NK-92 treated with Interleukin-12 subunit alpha and Interleukin-12 subunit beta, amount 100 ng/mL, for 24 hours (cell line): ENCODE measurements around the gene FRAS1.
"Not testable (repeated sequence)": the region's sequence is repeated elsewhere in the genome, so short reads cannot be mapped to it uniquely, and the experiment has no call there.

Experiments used
- DNase-seq: peaks from one replicate; lab custom pipeline; 2025; lab: John Stamatoyannopoulos, UW

Gene FRAS1, protein sequence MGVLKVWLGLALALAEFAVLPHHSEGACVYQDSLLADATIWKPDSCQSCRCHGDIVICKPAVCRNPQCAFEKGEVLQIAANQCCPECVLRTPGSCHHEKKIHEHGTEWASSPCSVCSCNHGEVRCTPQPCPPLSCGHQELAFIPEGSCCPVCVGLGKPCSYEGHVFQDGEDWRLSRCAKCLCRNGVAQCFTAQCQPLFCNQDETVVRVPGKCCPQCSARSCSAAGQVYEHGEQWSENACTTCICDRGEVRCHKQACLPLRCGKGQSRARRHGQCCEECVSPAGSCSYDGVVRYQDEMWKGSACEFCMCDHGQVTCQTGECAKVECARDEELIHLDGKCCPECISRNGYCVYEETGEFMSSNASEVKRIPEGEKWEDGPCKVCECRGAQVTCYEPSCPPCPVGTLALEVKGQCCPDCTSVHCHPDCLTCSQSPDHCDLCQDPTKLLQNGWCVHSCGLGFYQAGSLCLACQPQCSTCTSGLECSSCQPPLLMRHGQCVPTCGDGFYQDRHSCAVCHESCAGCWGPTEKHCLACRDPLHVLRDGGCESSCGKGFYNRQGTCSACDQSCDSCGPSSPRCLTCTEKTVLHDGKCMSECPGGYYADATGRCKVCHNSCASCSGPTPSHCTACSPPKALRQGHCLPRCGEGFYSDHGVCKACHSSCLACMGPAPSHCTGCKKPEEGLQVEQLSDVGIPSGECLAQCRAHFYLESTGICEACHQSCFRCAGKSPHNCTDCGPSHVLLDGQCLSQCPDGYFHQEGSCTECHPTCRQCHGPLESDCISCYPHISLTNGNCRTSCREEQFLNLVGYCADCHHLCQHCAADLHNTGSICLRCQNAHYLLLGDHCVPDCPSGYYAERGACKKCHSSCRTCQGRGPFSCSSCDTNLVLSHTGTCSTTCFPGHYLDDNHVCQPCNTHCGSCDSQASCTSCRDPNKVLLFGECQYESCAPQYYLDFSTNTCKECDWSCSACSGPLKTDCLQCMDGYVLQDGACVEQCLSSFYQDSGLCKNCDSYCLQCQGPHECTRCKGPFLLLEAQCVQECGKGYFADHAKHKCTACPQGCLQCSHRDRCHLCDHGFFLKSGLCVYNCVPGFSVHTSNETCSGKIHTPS (N-terminal part only)

DNA sequence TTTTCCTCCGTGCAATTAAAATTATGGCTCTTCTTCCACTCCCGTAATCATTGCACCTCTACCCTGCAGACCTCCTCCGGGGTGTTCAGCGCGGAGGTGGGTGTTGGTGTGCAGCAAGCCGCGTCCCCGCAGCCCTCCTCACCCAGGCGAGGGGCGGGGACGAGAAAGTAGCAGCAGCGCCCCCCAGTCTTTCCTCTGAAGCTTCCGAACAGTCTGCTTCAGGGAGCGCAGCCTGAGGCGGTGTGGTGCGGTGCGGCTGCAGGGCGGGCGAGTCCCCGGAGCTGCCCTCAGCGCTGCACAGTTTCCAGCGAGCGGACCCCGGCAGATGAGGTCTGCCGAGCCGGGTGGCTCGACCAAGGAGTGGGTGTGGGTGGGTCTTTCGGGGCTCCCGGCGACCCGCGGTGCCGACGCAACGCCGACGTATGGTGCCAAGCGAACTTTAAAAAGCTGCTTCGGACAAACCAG lies at the start of gene FRAS1:
FRAS1 (plus strand) TSS at position 189 of the 465 bp plus-strand sequence. CDS start 687 bp downstream, outside the sequence.
- DNase-seq: no peak

DNA sequence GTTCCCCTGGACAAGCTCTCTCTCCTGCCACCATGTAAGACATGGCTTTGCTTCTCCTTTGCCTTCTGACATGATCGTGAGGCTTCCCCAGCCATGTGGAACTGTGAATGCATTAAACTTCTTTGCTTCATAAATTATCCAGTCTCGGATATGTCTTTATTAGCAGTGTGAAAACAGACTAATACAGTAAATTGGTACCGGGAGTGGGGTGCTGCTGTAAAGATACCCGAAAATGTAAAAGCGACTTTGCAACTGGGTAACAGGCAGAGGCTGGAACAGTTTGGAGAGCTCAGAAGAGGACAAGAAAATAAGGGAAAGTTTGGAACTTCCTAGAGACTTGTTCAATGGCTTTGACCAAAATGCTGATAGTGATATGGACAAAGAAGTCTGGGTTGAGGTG lies 46.1 kb upstream of the FRAS1 start:
- DNase-seq: not testable (repeated sequence)

GRCh38 chr4:78014889-78015886 lies 41.9 kb upstream of the FRAS1 start:
- DNase-seq: no peak

GRCh38 chr4:78018271-78019049 lies 38.7 kb upstream of the FRAS1 start:
- no peak for DNase-seq

DNA sequence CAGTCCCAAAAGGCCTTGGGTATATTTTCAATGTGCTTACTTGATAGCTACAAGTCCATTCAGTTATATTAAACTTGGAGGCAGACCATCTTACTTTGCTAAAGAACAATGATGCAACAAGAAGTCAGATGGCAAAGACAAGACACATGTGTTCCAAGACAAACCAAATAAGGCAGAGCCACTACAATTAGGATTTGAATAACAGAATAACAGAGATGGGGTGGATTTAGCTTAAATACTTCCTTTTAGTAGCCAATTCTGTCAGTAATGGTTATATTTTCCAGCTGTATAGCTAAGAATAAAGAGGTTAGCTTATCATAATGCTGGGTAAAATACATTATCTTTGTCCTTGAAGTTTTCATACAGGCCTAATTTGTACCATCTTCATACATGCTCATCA lies 37.7 kb upstream of the FRAS1 start:
- DNase-seq: no peak

DNA sequence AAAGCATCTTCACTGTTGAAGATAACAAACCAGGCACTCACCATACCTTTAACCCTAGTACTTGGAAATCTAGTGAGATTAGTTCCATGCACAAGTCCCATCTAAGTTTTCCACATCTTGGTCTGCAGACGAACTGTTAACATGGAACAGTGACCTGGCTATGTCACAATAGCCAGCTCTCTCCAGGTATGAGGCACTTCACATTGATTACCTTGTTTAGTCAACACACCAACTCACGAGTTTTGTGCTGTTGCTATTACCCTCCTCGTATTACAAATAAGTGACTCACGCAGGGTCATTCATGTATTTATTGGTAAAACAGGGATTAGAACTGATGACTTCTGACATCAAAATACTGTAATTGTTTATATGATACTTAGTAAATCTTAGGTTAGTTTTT lies 36.4 kb upstream of the FRAS1 start:
- DNase-seq: no peak

DNA sequence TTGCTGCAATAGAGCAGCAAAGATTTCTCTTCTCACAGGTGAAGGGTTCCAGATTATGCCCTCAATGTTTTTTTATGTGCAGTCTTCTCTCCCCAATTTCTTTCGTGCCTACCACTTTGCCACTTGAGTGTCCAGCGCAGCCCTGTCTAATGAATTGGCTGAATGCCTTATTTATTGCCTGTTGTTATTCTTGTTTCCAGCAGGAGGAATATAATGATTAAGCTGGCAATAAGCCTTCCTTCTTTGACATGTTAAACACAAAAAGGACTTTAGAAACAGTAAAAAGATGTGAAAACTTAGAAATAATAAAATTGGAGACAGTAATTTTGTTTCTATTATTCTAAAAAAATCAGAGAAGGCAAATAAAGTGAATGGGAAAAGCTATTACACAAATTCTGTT lies 34.6 kb upstream of the FRAS1 start:
- no peak for DNase-seq

- DNase-seq: no peak
Measured at GRCh38 chr4:78024085-78024484, 33.0 kb upstream of the FRAS1 start.

GRCh38 chr4:78024576-78025091 lies 32.5 kb upstream of the FRAS1 start:
- DNase-seq: no peak

GRCh38 chr4:78031417-78031950 lies 25.6 kb upstream of the FRAS1 start:
- DNase-seq: no peak

DNA sequence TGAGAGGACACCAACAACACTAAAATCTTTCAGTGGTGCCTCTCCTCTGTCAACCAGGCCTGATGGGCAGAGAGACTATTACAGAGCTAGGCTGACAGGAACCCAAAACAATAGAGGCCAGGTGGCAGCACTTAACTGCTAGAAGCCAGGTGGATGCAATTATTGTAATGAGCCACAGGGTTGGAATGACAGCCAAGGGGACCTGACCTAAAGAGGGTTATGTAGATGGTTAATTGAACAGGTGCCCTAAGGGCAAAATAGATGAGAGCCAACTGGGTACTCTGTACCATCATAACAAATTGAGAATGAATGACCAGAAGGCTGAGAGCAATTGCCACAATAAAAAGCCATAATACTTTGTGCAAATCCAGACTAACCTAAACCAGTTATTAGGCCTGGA lies 24.7 kb upstream of the FRAS1 start:
- DNase-seq: no peak

DNA sequence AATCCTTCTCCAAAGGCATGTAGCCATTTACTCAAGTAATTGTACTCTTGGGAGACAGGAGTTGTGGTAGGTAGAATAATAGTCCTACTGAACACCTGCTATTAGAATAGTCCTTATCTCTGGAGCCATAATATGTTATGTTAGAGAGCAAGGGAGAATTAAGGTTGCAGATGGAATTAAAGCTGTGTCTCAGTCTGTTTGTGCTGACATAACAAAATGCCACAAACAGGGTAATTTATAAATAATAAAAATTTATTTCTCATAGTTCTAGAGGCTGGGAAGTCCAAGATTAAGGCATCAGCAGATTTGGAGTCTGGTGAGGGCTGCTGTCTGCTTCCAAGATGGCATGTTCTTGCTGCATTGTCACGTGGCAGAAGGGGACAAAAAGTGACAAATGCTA lies 24.2 kb upstream of the FRAS1 start:
- no peak for DNase-seq

DNA sequence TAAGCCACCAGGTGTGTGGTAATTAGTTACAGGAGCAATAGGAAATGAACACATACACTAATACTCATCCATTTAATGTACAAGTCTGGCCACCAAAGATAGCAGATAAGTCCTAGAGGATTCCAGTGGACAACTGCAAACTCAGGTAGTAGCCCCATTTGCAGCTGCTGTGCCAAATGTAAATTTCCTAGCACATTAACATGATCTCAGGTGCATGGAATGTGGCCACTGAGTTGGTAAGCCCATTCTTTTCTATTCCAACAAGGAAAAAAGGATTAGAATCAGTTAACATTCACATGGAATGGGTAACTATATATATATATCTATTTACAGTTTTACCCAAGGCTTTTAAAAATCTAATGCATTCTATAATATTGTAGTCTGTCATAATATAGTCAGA lies 23.3 kb upstream of the FRAS1 start:
- DNase-seq: no peak

DNA sequence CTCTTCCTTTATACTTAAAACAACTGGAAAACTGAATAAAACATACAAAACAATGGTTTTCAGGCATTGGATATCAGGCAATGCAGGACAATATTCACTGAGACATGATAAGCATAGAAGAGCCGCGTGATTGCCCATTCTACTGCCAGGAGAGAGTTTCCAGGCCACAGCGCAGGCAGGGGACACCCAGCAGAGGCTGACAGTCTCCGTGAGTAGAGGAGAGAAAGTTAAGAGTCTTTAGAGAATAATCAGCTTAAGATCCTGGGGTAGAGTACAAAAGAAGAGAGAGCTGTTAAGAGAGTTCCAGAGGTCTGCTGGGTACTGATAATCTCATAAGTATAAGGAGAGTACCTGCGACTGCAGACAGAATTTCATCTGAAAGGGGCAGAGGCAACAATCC lies 18.4 kb upstream of the FRAS1 start:
- no peak for DNase-seq

- DNase-seq: no peak
Measured at GRCh38 chr4:78039678-78040077, 17.4 kb upstream of the FRAS1 start.

GRCh38 chr4:78040431-78040830 lies 16.7 kb upstream of the FRAS1 start:
- DNase-seq: no peak

DNA sequence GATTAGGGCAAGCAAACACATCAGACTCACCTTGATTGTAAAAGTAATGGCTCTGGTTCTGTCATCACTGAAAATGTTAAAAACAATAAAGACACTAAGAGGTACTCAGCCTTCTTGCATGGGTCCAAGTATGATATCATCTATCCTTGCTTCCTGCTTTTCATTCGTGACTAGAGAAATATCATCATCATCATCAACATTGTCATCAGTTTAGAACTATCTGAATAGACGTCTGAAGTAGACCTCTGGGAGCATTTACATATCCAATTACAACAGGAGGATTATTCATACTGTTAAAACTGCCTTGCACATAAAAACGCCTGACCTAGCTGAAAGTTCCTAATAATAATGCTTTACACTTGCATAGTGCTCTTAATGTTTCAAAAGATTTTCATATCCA lies 9.8 kb upstream of the FRAS1 start:
- DNase-seq: no peak

DNA sequence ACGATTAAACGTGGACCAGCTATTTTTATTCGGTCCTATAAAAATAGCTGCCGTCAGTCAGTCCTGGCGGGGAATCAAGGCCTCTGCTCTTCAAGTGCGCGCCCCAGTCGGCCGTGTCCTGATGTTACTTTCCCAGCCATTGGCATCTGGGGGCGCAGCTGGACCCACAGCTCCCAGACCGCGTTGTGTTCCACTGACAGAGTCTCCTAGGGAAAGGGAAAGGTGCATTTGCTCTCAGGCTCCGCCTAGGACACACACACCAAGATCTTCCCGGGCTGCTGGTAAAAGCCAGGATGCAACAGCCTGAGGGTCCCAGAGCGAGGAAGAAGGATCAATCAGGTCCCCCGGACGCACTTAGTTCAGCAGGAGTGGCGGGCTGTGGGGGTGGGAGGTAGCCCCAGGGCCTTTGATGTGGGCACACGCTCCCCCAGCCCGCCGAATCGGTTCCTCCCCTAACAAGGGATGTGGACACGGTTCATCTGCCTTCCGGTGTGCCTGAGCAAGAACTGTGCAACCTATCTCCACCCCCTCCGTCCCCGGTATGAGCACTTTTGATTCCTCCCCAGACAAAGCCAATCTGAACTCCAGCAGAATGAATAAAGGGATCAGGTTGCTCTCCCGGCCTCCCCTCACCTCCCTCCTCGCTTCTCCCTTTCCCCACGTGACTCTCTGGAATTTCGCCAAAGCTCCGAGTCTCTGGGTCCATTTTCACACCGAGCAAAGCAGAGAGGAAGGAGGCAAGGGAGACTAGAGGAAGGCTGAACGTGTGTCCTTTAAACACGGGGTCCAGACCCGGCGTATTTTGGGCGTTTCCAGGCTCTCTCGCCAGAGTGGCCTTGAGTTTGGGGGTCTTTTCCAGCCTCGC lies 626 bp upstream of the FRAS1 start:
- no peak for DNase-seq
